Keratinocyte (primary cell): ENCODE results near the gene EFCAB6. TPM values are rescaled to one million over a fixed set of nuclear protein-coding genes. Genes with fewer than 3 reads are reported as not detected.

Experiments used
- DNase-seq: peaks from one replicate; pipeline ENCODE4 v3.0.0-alpha.2; 2011; ENCODE audit warnings: low read depth, missing footprints, low spot score
- FAIRE-seq: peaks from 2 replicates; lab custom pipeline; 2011; peaks lifted over from hg19 to GRCh38; lab: Jason Lieb, UNC
- H2AFZ ChIP-seq: 2 replicates; pipeline ENCODE4 v1.6.0; 2012; ENCODE audit warnings: low read length, control low read depth, inconsistent platforms; ENCODE audit not compliant: control insufficient read depth
- H3K27ac ChIP-seq: 2 replicates; pipeline ENCODE4 v1.5.1; 2011; ENCODE audit warnings: low read length; ENCODE audit not compliant: control insufficient read depth, insufficient read depth
- H3K27me3 ChIP-seq: 3 replicates; pipeline ENCODE4 v1.6.0; 2011; ENCODE audit warnings: low read length; ENCODE audit not compliant: control insufficient read depth, insufficient read depth; ENCODE audit errors: extremely low read depth
- H3K36me3 ChIP-seq, 2 experiments: 2 replicates in 1 of 2; 3 replicates in 1 of 2; pipeline ENCODE4 v1.5.1; 2011; ENCODE audit warnings: low read length in 2 of 2, mild to moderate bottlenecking in 1 of 2; ENCODE audit not compliant: control insufficient read depth in 2 of 2, insufficient read depth in 2 of 2; ENCODE audit errors: extremely low read depth in 1 of 2
- H3K4me1 ChIP-seq: 3 replicates; pipeline ENCODE4 v1.5.1; 2011; ENCODE audit warnings: low read length; ENCODE audit not compliant: control insufficient read depth, insufficient read depth; ENCODE audit errors: extremely low read depth
- H3K4me2 ChIP-seq: 3 replicates; pipeline ENCODE4 v1.6.0; 2011; ENCODE audit warnings: low read depth, low read length; ENCODE audit not compliant: control insufficient read depth, insufficient read depth; ENCODE audit errors: extremely low read depth
- H3K4me3 ChIP-seq, 3 experiments: fragments of 200-600 bp in 1 of 3; sonication (generic) in 1 of 3; 2 replicates in 2 of 3; 3 replicates in 1 of 3; pipeline ENCODE4 v1.5.1; 2011 to 2016; ENCODE audit warnings: low read length in 3 of 3, mild to moderate bottlenecking in 3 of 3, control low read depth in 2 of 3, inconsistent platforms in 1 of 3, low read depth in 1 of 3, mixed read lengths in 1 of 3, mixed run types in 1 of 3, moderate library complexity in 1 of 3; ENCODE audit not compliant: control insufficient read depth in 2 of 3, insufficient read depth in 2 of 3; ENCODE audit errors: extremely low read depth in 1 of 3
- H3K79me2 ChIP-seq: 2 replicates; pipeline ENCODE4 v1.6.0; 2012; ENCODE audit warnings: low read length; ENCODE audit not compliant: control insufficient read depth, insufficient read depth
- H3K9ac ChIP-seq: 3 replicates; pipeline ENCODE4 v1.6.0; 2011; ENCODE audit warnings: low read length; ENCODE audit not compliant: control insufficient read depth, insufficient read depth; ENCODE audit errors: extremely low read depth
- H3K9me1 ChIP-seq: 3 replicates; pipeline ENCODE4 v1.6.0; 2011; ENCODE audit warnings: low read length; ENCODE audit not compliant: control insufficient read depth, insufficient read depth; ENCODE audit errors: extremely low read depth
- H3K9me3 ChIP-seq: 2 replicates; pipeline ENCODE4 v1.5.1; 2012; ENCODE audit warnings: low read depth, low read length; ENCODE audit not compliant: control insufficient read depth
- H4K20me1 ChIP-seq: 3 replicates; pipeline ENCODE4 v1.6.0; 2011; ENCODE audit warnings: low read length; ENCODE audit not compliant: control insufficient read depth, insufficient read depth; ENCODE audit errors: extremely low read depth
- CTCF ChIP-seq, 3 experiments: IDR thresholded peaks in 1 of 3; conservative IDR thresholded peaks in 1 of 3; optimal IDR thresholded peaks in 1 of 3; 2 replicates in 2 of 3; 3 replicates in 1 of 3; pipeline versions ENCODE3 to v1.5.1; 2011; ENCODE audit warnings: low read length in 3 of 3, mild to moderate bottlenecking in 3 of 3, moderate library complexity in 2 of 3, control low read depth in 1 of 3, inconsistent platforms in 1 of 3; ENCODE audit not compliant: insufficient read depth in 2 of 3; ENCODE audit errors: extremely low read depth in 1 of 3
- EZH2 ChIP-seq: IDR thresholded peaks from one replicate; pipeline ENCODE4 v1.6.1; 2012; ENCODE audit warnings: inconsistent platforms, mild to moderate bottlenecking, low read length, moderate library complexity
- dilution Hi-C: fragments of 300-500 bp; cut with MboI; formaldehyde crosslinking; loops from one replicate; pipeline ENCODE4 v1.7.0; 2020; ENCODE audit warnings: low sequenced_read_pairs; ENCODE audit not compliant: extremely low pct_ligation_motif_present
- polyA plus RNA-seq, 5 experiments: library from polyadenylated mRNA; depleted of rRNA in 3 of 5; stranded (reverse) in 3 of 5; stranded (forward) in 1 of 5; unstranded in 1 of 5; fragments of >200 nt; gene quantifications; 1 replicate in 1 of 5; 2 replicates in 3 of 5; 3 replicates in 1 of 5; pipeline versions ENCODE4 v1.2.1 to v1.2.3, GENCODE V29; 2011 to 2012; ENCODE audit warnings: missing spikeins in 2 of 5, low read depth in 1 of 5, low replicate concordance in 1 of 5

Gene EFCAB6
- polyA plus RNA-seq, 1 donor (not counting 4 experiments of a cell fraction or from before 2014, with no cell fraction given), result 0.18 TPM

- Histone ChIP-seq H3K27me3 (no peaks in the 10 kb centered on the region), H4K20me1 (no peaks in the 10 kb centered on the region), H3K9me1 (no peaks in the 10 kb centered on the region), H3K4me3 (no peak overlapping the region), H3K9me3 (no peaks in the 10 kb centered on the region), H2AFZ (no peak overlapping the region), H3K36me3 (no peaks in the 10 kb centered on the region), H3K79me2 (no peaks in the 10 kb centered on the region), H3K4me2 (no peak overlapping the region), H3K9ac (no peak overlapping the region), H3K4me1 (peaks cover 14% of the 10 kb centered on the region), H3K27ac (no peak overlapping the region)
- TF ChIP-seq EZH2 (no peak), CTCF (optimal IDR thresholded peaks at IDR 0.05 in 1 of 3, IDR thresholded peaks at IDR 0.05 in 1 of 3, conservative IDR thresholded peaks at IDR 0.05 in 1 of 3; ENCODE audit: extremely low read depth in 1 of 3, insufficient read depth in 2 of 3, low read length in 3 of 3) (no peak)
- no peak for FAIRE-seq
- no peak for DNase-seq
- dilution Hi-C loops, result no loop called here
Measured at GRCh38 chr22:43521716-43522115, 290.4 kb downstream of the EFCAB6 start.

- Histone ChIP-seq H3K9ac (no peak overlapping the region), H3K27me3 (no peaks in the 10 kb centered on the region), H3K4me1 (peaks cover 7% of the 10 kb centered on the region), H3K36me3 (no peaks in the 10 kb centered on the region), H3K9me1 (no peaks in the 10 kb centered on the region), H3K9me3 (no peaks in the 10 kb centered on the region), H3K27ac (no peak overlapping the region), H3K4me3 (no peak overlapping the region), H4K20me1 (no peaks in the 10 kb centered on the region), H3K4me2 (no peak overlapping the region), H3K79me2 (no peaks in the 10 kb centered on the region), H2AFZ (no peak overlapping the region)
- TF ChIP-seq CTCF (optimal IDR thresholded peaks at IDR 0.05 in 1 of 3, IDR thresholded peaks at IDR 0.05 in 1 of 3, conservative IDR thresholded peaks at IDR 0.05 in 1 of 3; ENCODE audit: extremely low read depth in 1 of 3, insufficient read depth in 2 of 3, low read length in 3 of 3) (no peak), EZH2 (no peak)
- dilution Hi-C loops, result no loop called here
- FAIRE-seq (no peak), DNase-seq (no peak)
Measured at GRCh38 chr22:43520632-43521039, 291.5 kb downstream of the EFCAB6 start.
